Lower lobe of right lung (tissue), 2 donors: Measurements from ENCODE around the gene MGMT. TPM values are rescaled to one million over a fixed set of nuclear protein-coding genes. Genes with fewer than 3 reads are reported as not detected.

Experiments used
- ATAC-seq, 2 donors: fragments of 200-7000 bp; cut with Tn5 transposase; one replicate each; pipeline ENCODE4 v1.9.1; 2020 to 2022; ENCODE audit warnings: mild to moderate bottlenecking in 2 of 2, moderate library complexity in 2 of 2
- DNase-seq: peaks from one replicate; pipeline ENCODE4 v3.0.0-alpha.2; 2020
- H3K27ac ChIP-seq: fragments of 200-600 bp; one replicate; pipeline ENCODE4 v1.8.0; 2022
- H3K27me3 ChIP-seq: fragments of 200-600 bp; one replicate; pipeline ENCODE4 v1.8.0; 2022; ENCODE audit warnings: low read depth
- H3K36me3 ChIP-seq: fragments of 200-600 bp; one replicate; pipeline ENCODE4 v1.8.0; 2022; ENCODE audit warnings: mild to moderate bottlenecking
- H3K4me1 ChIP-seq: fragments of 200-600 bp; one replicate; pipeline ENCODE4 v1.8.0; 2022
- H3K4me3 ChIP-seq: fragments of 200-600 bp; one replicate; pipeline ENCODE4 v1.8.0; 2022; ENCODE audit warnings: mild to moderate bottlenecking
- H3K9me3 ChIP-seq: fragments of 200-600 bp; one replicate; pipeline ENCODE4 v1.8.0; 2022
- intact Hi-C: fragments of 100-400 bp; cut with DNase I; formaldehyde crosslinking; loops from one replicate; pipeline ENCODE4 v1.11.0; 2022
- total RNA-seq: library from RNA; stranded (reverse); fragmentation: NEBNext Ultra II Directional; extraction: Animal tissue kit (Norgen Biotek cat#: 25700); gene quantifications from one replicate; pipeline ENCODE4 v1.2.1, GENCODE V29; 2021
- TF ChIP-seq, protein P1 (sequence below): fragments of 200-600 bp; IDR thresholded peaks from one replicate; pipeline ENCODE4 v1.8.0; 2022; ENCODE audit warnings: antibody characterized with exemption, mild to moderate bottlenecking
- donor health status: DM: no; HTN: yes; CAD: no; lungs with severe emphysema.

The MGMT gene
- total RNA-seq, 1 donor from 2014 or later = 19.9 TPM

GRCh38 chr10:129516846-129517679 is 50.0 kb downstream of the MGMT start:
- Histone ChIP-seq H3K4me1 (no peaks in the 10 kb centered on the region), H3K36me3 (no peaks in the 10 kb centered on the region), H3K9me3 (no peaks in the 10 kb centered on the region), H3K27me3 (no peaks in the 10 kb centered on the region), H3K4me3 (no peak overlapping the region), H3K27ac (no peak overlapping the region)
- TF ChIP-seq, protein P1, sequence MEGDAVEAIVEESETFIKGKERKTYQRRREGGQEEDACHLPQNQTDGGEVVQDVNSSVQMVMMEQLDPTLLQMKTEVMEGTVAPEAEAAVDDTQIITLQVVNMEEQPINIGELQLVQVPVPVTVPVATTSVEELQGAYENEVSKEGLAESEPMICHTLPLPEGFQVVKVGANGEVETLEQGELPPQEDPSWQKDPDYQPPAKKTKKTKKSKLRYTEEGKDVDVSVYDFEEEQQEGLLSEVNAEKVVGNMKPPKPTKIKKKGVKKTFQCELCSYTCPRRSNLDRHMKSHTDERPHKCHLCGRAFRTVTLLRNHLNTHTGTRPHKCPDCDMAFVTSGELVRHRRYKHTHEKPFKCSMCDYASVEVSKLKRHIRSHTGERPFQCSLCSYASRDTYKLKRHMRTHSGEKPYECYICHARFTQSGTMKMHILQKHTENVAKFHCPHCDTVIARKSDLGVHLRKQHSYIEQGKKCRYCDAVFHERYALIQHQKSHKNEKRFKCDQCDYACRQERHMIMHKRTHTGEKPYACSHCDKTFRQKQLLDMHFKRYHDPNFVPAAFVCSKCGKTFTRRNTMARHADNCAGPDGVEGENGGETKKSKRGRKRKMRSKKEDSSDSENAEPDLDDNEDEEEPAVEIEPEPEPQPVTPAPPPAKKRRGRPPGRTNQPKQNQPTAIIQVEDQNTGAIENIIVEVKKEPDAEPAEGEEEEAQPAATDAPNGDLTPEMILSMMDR = no peak
- intact Hi-C loops = no loop called here
- ATAC-seq = peak in 1 of 2 donors; percentile 8
- DNase-seq = no peak

- TF ChIP-seq, protein P1 = no peak
- Histone ChIP-seq H3K36me3 (no peaks in the 10 kb centered on the region), H3K27me3 (no peaks in the 10 kb centered on the region), H3K4me1 (no peaks in the 10 kb centered on the region), H3K4me3 (no peak overlapping the region), H3K9me3 (no peaks in the 10 kb centered on the region), H3K27ac (no peak overlapping the region)
- intact Hi-C loops = no loop called here
- ATAC-seq (no peak), DNase-seq (no peak)
Measured at GRCh38 chr10:129517680-129518057, 50.6 kb downstream of the MGMT start.

DNA sequence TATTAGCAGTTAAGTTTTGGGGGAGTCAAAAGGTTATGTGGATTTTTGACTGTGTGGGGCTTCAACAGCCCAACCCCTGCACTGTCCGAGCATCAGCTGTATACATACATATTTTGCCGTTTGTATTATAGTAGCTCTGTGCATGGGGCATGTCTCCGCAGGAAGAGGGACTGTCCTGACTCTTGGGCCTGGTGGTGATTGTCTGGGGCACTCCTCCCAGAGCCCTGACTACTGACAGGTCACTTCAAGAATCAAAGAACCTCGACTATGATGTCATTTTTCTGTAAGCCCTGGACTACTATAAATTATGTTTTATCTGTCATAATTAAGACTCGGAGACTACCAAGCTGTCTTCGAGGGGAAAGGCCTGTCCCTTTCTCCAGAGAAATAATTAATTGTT is 51.8 kb downstream of the MGMT start:
- no peak for ATAC-seq
- no peaks in the 10 kb centered on the region for H3K9me3 ChIP-seq
- H3K4me1 ChIP-seq = no peaks in the 10 kb centered on the region
- no peaks in the 10 kb centered on the region for H3K27me3 ChIP-seq
- TF ChIP-seq, protein P1 = no peak
- H3K27ac ChIP-seq = no peak overlapping the region
- no peak overlapping the region for H3K4me3 ChIP-seq
- intact Hi-C loops = no loop called here
- no peaks in the 10 kb centered on the region for H3K36me3 ChIP-seq
- no peak for DNase-seq

- no peaks in the 10 kb centered on the region for H3K36me3 ChIP-seq
- ATAC-seq = no peak
- TF ChIP-seq, protein P1 = no peak
- H3K4me3 ChIP-seq = no peak overlapping the region
- H3K9me3 ChIP-seq = no peaks in the 10 kb centered on the region
- intact Hi-C loops = no loop called here
- H3K27ac ChIP-seq = no peak overlapping the region
- no peak for DNase-seq
- no peaks in the 10 kb centered on the region for H3K4me1 ChIP-seq
- H3K27me3 ChIP-seq = no peaks in the 10 kb centered on the region
Measured at GRCh38 chr10:129520440-129521080, 53.5 kb downstream of the MGMT start.

GRCh38 chr10:129521161-129522025 is 54.4 kb downstream of the MGMT start:
- no peak overlapping the region for H3K27ac ChIP-seq
- no peaks in the 10 kb centered on the region for H3K9me3 ChIP-seq
- H3K4me1 ChIP-seq = peaks cover 4% of the 10 kb centered on the region
- intact Hi-C loops = no loop called here
- H3K36me3 ChIP-seq = no peaks in the 10 kb centered on the region
- TF ChIP-seq, protein P1 = no peak
- no peak overlapping the region for H3K4me3 ChIP-seq
- DNase-seq (no peak), ATAC-seq (no peak)
- no peaks in the 10 kb centered on the region for H3K27me3 ChIP-seq
